H1 (cell line): ENCODE data around the gene VTN. TPM values are rescaled to one million over a fixed set of nuclear protein-coding genes. Genes with fewer than 3 reads are reported as not detected.
A peak's percentile ranks its signal among the peaks of the same experiment; 100 is the strongest.

Experiments used
- CTCF ChIA-PET: fragments of 300-600 bp; sonication (Branson Sonifier 250); formaldehyde crosslinking; loops from one replicate; lab custom pipeline; 2021; ENCODE audit not compliant: partially characterized antibody; lab: Charles Lee
- POLR2A ChIA-PET: fragments of 300-600 bp; sonication (Branson Sonifier 250); formaldehyde crosslinking; loops from one replicate; lab custom pipeline; 2021; ENCODE audit warnings: inconsistent platforms; ENCODE audit not compliant: partially characterized antibody; lab: Charles Lee
- DNase-seq, 2 experiments: peaks; one replicate each; pipeline versions ENCODE4 v3.0.0 to v3.0.0-alpha.2; 2010 to 2022; ENCODE audit warnings: low spot score in 2 of 2, low read depth in 1 of 2, mixed read lengths in 1 of 2
- FAIRE-seq: peaks from 2 replicates; lab custom pipeline; 2011; peaks lifted over from hg19 to GRCh38; lab: Jason Lieb, UNC
- H2AFZ ChIP-seq: 2 replicates; pipeline ENCODE4 v1.8.1; 2012; ENCODE audit warnings: low read length, inconsistent platforms
- H2AK5ac ChIP-seq: 2 replicates; pipeline ENCODE4 v1.6.1; 2013; ENCODE audit warnings: low read depth, low read length
- H2BK120ac ChIP-seq: replicated peaks from 2 replicates; pipeline ENCODE3; 2013; ENCODE audit warnings: low read depth, low read length, inconsistent platforms
- H2BK12ac ChIP-seq: 2 replicates; pipeline ENCODE4 v1.6.1; 2013; ENCODE audit warnings: low read depth, low read length
- H2BK15ac ChIP-seq: 2 replicates; pipeline ENCODE4 v1.6.1; 2013; ENCODE audit warnings: low read length
- H2BK20ac ChIP-seq: 2 replicates; pipeline ENCODE4 v1.6.1; 2013; ENCODE audit warnings: low read length
- H2BK5ac ChIP-seq: 2 replicates; pipeline ENCODE4 v1.6.1; 2013; ENCODE audit warnings: low read depth, low read length
- H3K14ac ChIP-seq: 2 replicates; pipeline ENCODE4 v1.6.1; 2013; ENCODE audit warnings: inconsistent platforms; ENCODE audit not compliant: insufficient read length
- H3K18ac ChIP-seq: 2 replicates; pipeline ENCODE4 v1.6.1; 2013; ENCODE audit warnings: low read length; ENCODE audit errors: extremely low read depth
- H3K23ac ChIP-seq: 2 replicates; pipeline ENCODE4 v1.6.1; 2013; ENCODE audit warnings: inconsistent platforms; ENCODE audit not compliant: insufficient read length
- H3K23me2 ChIP-seq: 2 replicates; pipeline ENCODE4 v1.6.1; 2013; ENCODE audit warnings: low read depth, low read length
- H3K27ac ChIP-seq: 2 replicates; pipeline ENCODE4 v1.6.1; 2011; ENCODE audit warnings: low read depth, low read length, inconsistent platforms
- H3K27me3 ChIP-seq, 4 experiments: replicated peaks in 1 of 4; 1 replicate in 1 of 4; 2 replicates in 3 of 4; pipeline versions ENCODE4 v1.6.1 to v1.8.1; 2011 to 2013; ENCODE audit warnings: low read length in 3 of 4, mild to moderate bottlenecking in 3 of 4, inconsistent platforms in 2 of 4, mixed read lengths in 2 of 4, moderate library complexity in 1 of 4; ENCODE audit not compliant: control insufficient read depth in 3 of 4, insufficient read depth in 3 of 4; ENCODE audit errors: extremely low read depth in 1 of 4
- H3K36me3 ChIP-seq, 4 experiments: 2 replicates each; pipeline versions ENCODE4 v1.6.1 to v1.8.1; 2011 to 2013; ENCODE audit warnings: mild to moderate bottlenecking in 4 of 4, low read length in 3 of 4, moderate library complexity in 2 of 4, control low read depth in 1 of 4, inconsistent platforms in 1 of 4; ENCODE audit not compliant: insufficient read depth in 4 of 4, control insufficient read depth in 2 of 4
- H3K4ac ChIP-seq: replicated peaks from 2 replicates; pipeline ENCODE3; 2013; ENCODE audit warnings: low read length, low read depth, mixed read lengths, inconsistent platforms; ENCODE audit not compliant: insufficient read length
- H3K4me1 ChIP-seq, 4 experiments: replicated peaks in 1 of 4; 1 replicate in 1 of 4; 2 replicates in 3 of 4; pipeline versions ENCODE4 v1.6.1 to v1.8.1; 2011 to 2013; ENCODE audit warnings: low read length in 3 of 4, inconsistent platforms in 2 of 4, mixed read lengths in 1 of 4; ENCODE audit not compliant: insufficient read depth in 4 of 4, control insufficient read depth in 3 of 4
- H3K4me2 ChIP-seq, 2 experiments: 2 replicates each; pipeline versions ENCODE4 v1.6.1 to v1.8.1; 2011 to 2013; ENCODE audit warnings: low read depth in 2 of 2, low read length in 2 of 2, control low read depth in 1 of 2, inconsistent platforms in 1 of 2, mild to moderate bottlenecking in 1 of 2; ENCODE audit not compliant: insufficient read depth in 1 of 2
- H3K4me3 ChIP-seq, 4 experiments: fragments of 200-600, 300-600 bp in 1 of 4; sonication (generic), shearing (Covaris generic), sonication (Bioruptor Twin) in 1 of 4; 2 replicates each; pipeline versions ENCODE4 v1.5.1 to v1.8.1; 2011 to 2016; ENCODE audit warnings: low read length in 4 of 4, low read depth in 3 of 4, control low read depth in 2 of 4, inconsistent platforms in 2 of 4, mild to moderate bottlenecking in 2 of 4, mixed read lengths in 1 of 4, moderate library complexity in 1 of 4; ENCODE audit not compliant: insufficient read depth in 2 of 4; ENCODE audit errors: extremely low read depth in 1 of 4
- H3K56ac ChIP-seq: replicated peaks from 2 replicates; pipeline ENCODE3; 2013; ENCODE audit warnings: low read depth, mild to moderate bottlenecking, mixed read lengths, low read length, inconsistent platforms; ENCODE audit not compliant: insufficient read length
- H3K79me1 ChIP-seq: 2 replicates; pipeline ENCODE4 v1.6.1; 2013; ENCODE audit warnings: low read depth, low read length, control low read depth
- H3K79me2 ChIP-seq, 2 experiments: 2 replicates each; pipeline versions ENCODE4 v1.6.1 to v1.8.1; 2012 to 2013; ENCODE audit warnings: low read length in 2 of 2, mild to moderate bottlenecking in 2 of 2, inconsistent platforms in 1 of 2; ENCODE audit not compliant: insufficient read depth in 2 of 2, control insufficient read depth in 1 of 2
- H3K9ac ChIP-seq, 4 experiments: replicated peaks in 1 of 4; 1 replicate in 1 of 4; 2 replicates in 3 of 4; pipeline versions ENCODE4 v1.6.1 to v1.8.1; 2011 to 2013; ENCODE audit warnings: low read depth in 3 of 4, low read length in 3 of 4, control low read depth in 2 of 4, mild to moderate bottlenecking in 2 of 4, moderate library complexity in 2 of 4, inconsistent platforms in 1 of 4; ENCODE audit errors: extremely low read depth in 1 of 4
- H3K9me3 ChIP-seq, 2 experiments: 2 replicates each; pipeline versions ENCODE4 v1.6.1 to v1.8.1; 2012 to 2013; ENCODE audit warnings: mild to moderate bottlenecking in 2 of 2, moderate library complexity in 2 of 2, control low read depth in 1 of 2, inconsistent platforms in 1 of 2, low read depth in 1 of 2, low read length in 1 of 2, mixed read lengths in 1 of 2; ENCODE audit not compliant: insufficient read depth in 2 of 2
- H4K20me1 ChIP-seq, 2 experiments: replicated peaks in 1 of 2; 2 replicates each; pipeline versions ENCODE3 to v1.8.1; 2011 to 2013; ENCODE audit warnings: inconsistent platforms in 2 of 2, low read length in 2 of 2, mild to moderate bottlenecking in 1 of 2; ENCODE audit not compliant: insufficient read depth in 2 of 2, control insufficient read depth in 1 of 2
- H4K5ac ChIP-seq: 2 replicates; pipeline ENCODE4 v1.6.1; 2013; ENCODE audit warnings: low read length, low read depth, mixed read lengths, inconsistent platforms; ENCODE audit not compliant: insufficient read length
- H4K8ac ChIP-seq: 2 replicates; pipeline ENCODE4 v1.8.0; 2013; ENCODE audit warnings: mild to moderate bottlenecking, moderate library complexity, low read length, inconsistent platforms; ENCODE audit not compliant: insufficient read depth; ENCODE audit errors: extremely low read depth
- H4K91ac ChIP-seq: replicated peaks from 2 replicates; pipeline ENCODE3; 2013; ENCODE audit warnings: low read length, mixed read lengths, inconsistent platforms; ENCODE audit not compliant: insufficient read length
- ASH2L ChIP-seq: fragments of 200-600, 300-600 bp; sonication (generic); IDR thresholded peaks from one replicate; pipeline ENCODE4 v1.7.1; 2017; ENCODE audit warnings: low read length
- CEBPB ChIP-seq: IDR thresholded peaks from 2 replicates; pipeline ENCODE4 v1.6.1; 2012; ENCODE audit warnings: low read depth, low read length
- CHD1 ChIP-seq: IDR thresholded peaks from 2 replicates; pipeline ENCODE4 v1.6.1; 2012; ENCODE audit warnings: low read depth, low read length, improper control_type of control experiment
- EZH2 ChIP-seq: fragments of 200-600 bp; sonication (generic); IDR thresholded peaks from 2 replicates; pipeline ENCODE4 v1.7.1; 2012; ENCODE audit warnings: low read depth, mild to moderate bottlenecking, moderate library complexity, low read length, inconsistent platforms; ENCODE audit not compliant: severe bottlenecking
- FOSL1 ChIP-seq: IDR thresholded peaks from 2 replicates; pipeline ENCODE4 v1.6.1; 2011; ENCODE audit warnings: mild to moderate bottlenecking, low read depth, low read length, moderate library complexity; ENCODE audit not compliant: insufficient read depth
- RBBP5 ChIP-seq: IDR thresholded peaks from 2 replicates; pipeline ENCODE4 v1.7.1; 2012; ENCODE audit warnings: low read depth, mild to moderate bottlenecking, inconsistent platforms, low read length, moderate library complexity, borderline replicate concordance
- SIN3A ChIP-seq, 2 experiments: IDR thresholded peaks in 1 of 2; conservative IDR thresholded peaks in 1 of 2; 2 replicates each; pipeline ENCODE4 v1.6.1; 2011 to 2012; ENCODE audit warnings: low read length in 2 of 2, improper control_type of control experiment in 1 of 2, low read depth in 1 of 2, mild to moderate bottlenecking in 1 of 2
- SP1 ChIP-seq: IDR thresholded peaks from 2 replicates; pipeline ENCODE4 v1.6.1; 2011; ENCODE audit warnings: low read depth, low read length
- TBP ChIP-seq: IDR thresholded peaks from 2 replicates; pipeline ENCODE4 v1.6.1; 2011; ENCODE audit warnings: low read depth, low read length, improper control_type of control experiment
- WGBS, 2 experiments: shearing (Covaris generic) in 1 of 2; methylation state at CpG; one replicate each; pipeline versions ENCODE4 v1.1.6 to v1.1.7; 2013 to 2015; ENCODE audit warnings: low lambda C conversion rate in 2 of 2, mixed read lengths in 2 of 2, inconsistent platforms in 1 of 2, low coverage in 1 of 2, missing lambda C conversion rate in 1 of 2; ENCODE audit not compliant: insufficient replicate concordance in 2 of 2, insufficient coverage in 1 of 2, insufficient read length in 1 of 2; ENCODE audit errors: extremely low coverage in 1 of 2, missing lambda C conversion rate in 1 of 2; 5-methylcytosine and 5-hydroxymethylcytosine counted together
- polyA plus RNA-seq, 7 experiments: library from polyadenylated mRNA; depleted of rRNA in 3 of 7; stranded (reverse) in 5 of 7; unstranded in 2 of 7; fragments of >200 nt in 5 of 7; fragments of 200-250 nt in 2 of 7; gene quantifications; 1 replicate in 5 of 7; 2 replicates in 1 of 7; 4 replicates in 1 of 7; pipeline versions ENCODE4 v1.2.1 to v1.2.3, GENCODE V29; 2011 to 2013; ENCODE audit warnings: missing spikeins in 2 of 7, mixed read lengths in 2 of 7
- total RNA-seq: library from RNA; stranded (reverse); fragmentation: NEBNext Ultra II Directional; extraction: Animal tissue kit (Norgen Biotek cat#: 25700); gene quantifications from 2 replicates; pipeline ENCODE4 v1.2.1, GENCODE V29; 2021
- TF ChIP-seq, protein P1 (sequence below), 3 experiments: IDR thresholded peaks; 1 replicate in 2 of 3; 2 replicates in 1 of 3; pipeline versions ENCODE4 v1.5.1 to v1.6.1; 2011; ENCODE audit warnings: low read length in 3 of 3, mild to moderate bottlenecking in 3 of 3, inconsistent platforms in 2 of 3, low read depth in 1 of 3, moderate library complexity in 1 of 3; ENCODE audit not compliant: insufficient read depth in 1 of 3; ENCODE audit errors: control extremely low read depth in 1 of 3

Gene VTN
- total and polyA plus RNA-seq, 2 of the 8 experiments (the other 6 are each of a cell fraction or from before 2014, with no cell fraction given): 0.18 TPM; not detected in 1

DNA sequence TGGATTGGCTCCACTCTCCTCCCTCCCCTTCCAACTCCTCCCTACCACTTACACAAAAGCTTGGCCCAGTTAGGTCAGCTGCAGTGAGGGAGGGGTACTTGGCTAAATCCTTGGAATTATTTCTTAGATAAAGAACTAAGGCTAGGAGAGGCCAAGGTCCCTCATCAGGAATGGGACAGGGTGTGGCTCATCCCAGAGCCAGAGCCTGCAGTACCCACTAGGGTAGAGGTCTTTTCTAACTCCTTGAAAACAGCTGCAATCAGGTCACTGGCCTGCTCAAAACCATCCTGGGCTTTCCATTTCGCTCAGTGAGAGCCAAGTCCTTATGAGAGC is 37.8 kb upstream of the VTN start:
- no peaks in the 10 kb centered on the region for H3K9me3 ChIP-seq
- H3K27me3 ChIP-seq: peaks cover 0 to 28% (median 12%) of the 10 kb centered on the region in 4 experiments; a peak in 5 of 7 replicates
- no peak overlapping the region for H3K23ac ChIP-seq
- peak overlapping the region; percentile 39; the same call in 1 of the 2 replicates for H3K18ac ChIP-seq
- H3K4me1 ChIP-seq: peaks cover 29 to 53% (median 31%) of the 10 kb centered on the region in 4 experiments
- peak overlapping the region; percentile 53; the same call in 1 of the 2 replicates for H2BK5ac ChIP-seq
- H3K36me3 ChIP-seq: no peaks in the 10 kb centered on the region
- H3K14ac ChIP-seq: no peak overlapping the region
- no peaks in the 10 kb centered on the region for H4K20me1 ChIP-seq
- DNase-seq: no peak
- peak overlapping the region; percentile 70 for H2BK120ac ChIP-seq
- peak overlapping the region; percentile 59 to 78 for H3K4me2 ChIP-seq
- peak overlapping the region in 1 of 4 experiments; percentile 8; a peak in 2 of 8 replicates for H3K4me3 ChIP-seq
- no peak overlapping the region for H2AFZ ChIP-seq
- no peaks in the 10 kb centered on the region; a peak in 1 of 4 replicates for H3K79me2 ChIP-seq
- peaks cover 12% of the 10 kb centered on the region; the same call in 1 of the 2 replicates for H3K23me2 ChIP-seq
- H3K27ac ChIP-seq: no peak overlapping the region
- no peak for FAIRE-seq
- ChIA-PET POLR2A (interaction anchor here (1.0 to 12.8 kb wide), 3 partner anchors 11 to 22 kb away, joined by 3 to 135 read pairs (median 12); no protein-coding TSS in a partner anchor), CTCF (interaction anchor here (0.7 to 5.8 kb wide), 9 partner anchors 9 to 86 kb away, joined by 3 to 52 read pairs (median 5); partner anchors contain the start of gene POLDIP2)
- H4K8ac ChIP-seq: no peak overlapping the region
- H3K4ac ChIP-seq: no peak overlapping the region
- H2BK20ac ChIP-seq: peak overlapping the region; percentile 88; the same call in 1 of the 2 replicates
- WGBS, 2 experiments: 72% methylated on average over 1 of the region's 1 CpG; no CpG with 5 or more reads in 1 of the 2 experiments
- H4K91ac ChIP-seq: peak overlapping the region; percentile 23
- no peaks in the 10 kb centered on the region for H3K79me1 ChIP-seq
- H2BK15ac ChIP-seq: no peak overlapping the region
- no peak overlapping the region for H3K9ac ChIP-seq
- peak overlapping the region; percentile 69; the same call in 1 of the 2 replicates for H2BK12ac ChIP-seq
- H4K5ac ChIP-seq: no peak overlapping the region
- H2AK5ac ChIP-seq: no peak overlapping the region
- H3K56ac ChIP-seq: no peak overlapping the region
- TF ChIP-seq SIN3A (conservative IDR thresholded peaks at IDR 0.05 in 1 of 2, IDR thresholded peaks at IDR 0.05 in 1 of 2; ENCODE audit: low read depth in 1 of 2, low read length in 2 of 2): 0 out of 4 replicates have a peak, but pooled peaks of 1 of the 2 experiments have one; percentile 3
- no peak for TF ChIP-seq SP1
- TF ChIP-seq CEBPB: no peak
- TF ChIP-seq, protein P1, sequence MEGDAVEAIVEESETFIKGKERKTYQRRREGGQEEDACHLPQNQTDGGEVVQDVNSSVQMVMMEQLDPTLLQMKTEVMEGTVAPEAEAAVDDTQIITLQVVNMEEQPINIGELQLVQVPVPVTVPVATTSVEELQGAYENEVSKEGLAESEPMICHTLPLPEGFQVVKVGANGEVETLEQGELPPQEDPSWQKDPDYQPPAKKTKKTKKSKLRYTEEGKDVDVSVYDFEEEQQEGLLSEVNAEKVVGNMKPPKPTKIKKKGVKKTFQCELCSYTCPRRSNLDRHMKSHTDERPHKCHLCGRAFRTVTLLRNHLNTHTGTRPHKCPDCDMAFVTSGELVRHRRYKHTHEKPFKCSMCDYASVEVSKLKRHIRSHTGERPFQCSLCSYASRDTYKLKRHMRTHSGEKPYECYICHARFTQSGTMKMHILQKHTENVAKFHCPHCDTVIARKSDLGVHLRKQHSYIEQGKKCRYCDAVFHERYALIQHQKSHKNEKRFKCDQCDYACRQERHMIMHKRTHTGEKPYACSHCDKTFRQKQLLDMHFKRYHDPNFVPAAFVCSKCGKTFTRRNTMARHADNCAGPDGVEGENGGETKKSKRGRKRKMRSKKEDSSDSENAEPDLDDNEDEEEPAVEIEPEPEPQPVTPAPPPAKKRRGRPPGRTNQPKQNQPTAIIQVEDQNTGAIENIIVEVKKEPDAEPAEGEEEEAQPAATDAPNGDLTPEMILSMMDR (IDR thresholded peaks at IDR 0.05; ENCODE audit: control extremely low read depth in 1 of 3, insufficient read depth in 1 of 3, low read depth in 1 of 3, low read length in 3 of 3): no peak
- 0 out of 2 replicates have a peak, but pooled peaks have one; percentile 35 for TF ChIP-seq RBBP5
- TF ChIP-seq EZH2: no peak
- no peak for TF ChIP-seq TBP
- TF ChIP-seq FOSL1: no peak
- TF ChIP-seq CHD1: no peak
- TF ChIP-seq ASH2L: no peak
